Measurements from ENCODE around the gene IRF7.

IRF7 gene

GRCh38 chr11:563812-564578 lies 51.8 kb downstream of the IRF7 start:
- DNase-seq (ENCODE audit: low read depth in 2 of 2): no peak

- DNase-seq (ENCODE audit: low read depth in 2 of 2): no peak
Observed at GRCh38 chr11:563066-563811, 52.5 kb downstream of the IRF7 start.

Measured in stimulated activated CD4-positive, alpha-beta T cell treated with anti-CD3 and anti-CD28 coated beads, Interleukin-12 subunit alpha, Interleukin-12 subunit beta, amount 100 ng/mL, for 24 hours (primary cell).